Keratinocyte (primary cell): Measurements from ENCODE around the gene KMT5C. TPM values are rescaled to one million over a fixed set of nuclear protein-coding genes. Genes with fewer than 3 reads are reported as not detected.

Source experiments
- DNase-seq: peaks from one replicate; pipeline ENCODE4 v3.0.0-alpha.2; 2011; ENCODE audit warnings: low read depth, missing footprints, low spot score
- FAIRE-seq: peaks from 2 replicates; lab custom pipeline; 2011; peaks lifted over from hg19 to GRCh38; lab: Jason Lieb, UNC
- H2AFZ ChIP-seq: 2 replicates; pipeline ENCODE4 v1.6.0; 2012; ENCODE audit warnings: low read length, control low read depth, inconsistent platforms; ENCODE audit not compliant: control insufficient read depth
- H3K27ac ChIP-seq: 2 replicates; pipeline ENCODE4 v1.5.1; 2011; ENCODE audit warnings: low read length; ENCODE audit not compliant: control insufficient read depth, insufficient read depth
- H3K27me3 ChIP-seq: 3 replicates; pipeline ENCODE4 v1.6.0; 2011; ENCODE audit warnings: low read length; ENCODE audit not compliant: control insufficient read depth, insufficient read depth; ENCODE audit errors: extremely low read depth
- H3K36me3 ChIP-seq, 2 experiments: 2 replicates in 1 of 2; 3 replicates in 1 of 2; pipeline ENCODE4 v1.5.1; 2011; ENCODE audit warnings: low read length in 2 of 2, mild to moderate bottlenecking in 1 of 2; ENCODE audit not compliant: control insufficient read depth in 2 of 2, insufficient read depth in 2 of 2; ENCODE audit errors: extremely low read depth in 1 of 2
- H3K4me1 ChIP-seq: 3 replicates; pipeline ENCODE4 v1.5.1; 2011; ENCODE audit warnings: low read length; ENCODE audit not compliant: control insufficient read depth, insufficient read depth; ENCODE audit errors: extremely low read depth
- H3K4me2 ChIP-seq: 3 replicates; pipeline ENCODE4 v1.6.0; 2011; ENCODE audit warnings: low read depth, low read length; ENCODE audit not compliant: control insufficient read depth, insufficient read depth; ENCODE audit errors: extremely low read depth
- H3K4me3 ChIP-seq, 3 experiments: fragments of 200-600 bp in 1 of 3; sonication (generic) in 1 of 3; 2 replicates in 2 of 3; 3 replicates in 1 of 3; pipeline ENCODE4 v1.5.1; 2011 to 2016; ENCODE audit warnings: low read length in 3 of 3, mild to moderate bottlenecking in 3 of 3, control low read depth in 2 of 3, inconsistent platforms in 1 of 3, low read depth in 1 of 3, mixed read lengths in 1 of 3, mixed run types in 1 of 3, moderate library complexity in 1 of 3; ENCODE audit not compliant: control insufficient read depth in 2 of 3, insufficient read depth in 2 of 3; ENCODE audit errors: extremely low read depth in 1 of 3
- H3K79me2 ChIP-seq: 2 replicates; pipeline ENCODE4 v1.6.0; 2012; ENCODE audit warnings: low read length; ENCODE audit not compliant: control insufficient read depth, insufficient read depth
- H3K9ac ChIP-seq: 3 replicates; pipeline ENCODE4 v1.6.0; 2011; ENCODE audit warnings: low read length; ENCODE audit not compliant: control insufficient read depth, insufficient read depth; ENCODE audit errors: extremely low read depth
- H3K9me1 ChIP-seq: 3 replicates; pipeline ENCODE4 v1.6.0; 2011; ENCODE audit warnings: low read length; ENCODE audit not compliant: control insufficient read depth, insufficient read depth; ENCODE audit errors: extremely low read depth
- H3K9me3 ChIP-seq: 2 replicates; pipeline ENCODE4 v1.5.1; 2012; ENCODE audit warnings: low read depth, low read length; ENCODE audit not compliant: control insufficient read depth
- H4K20me1 ChIP-seq: 3 replicates; pipeline ENCODE4 v1.6.0; 2011; ENCODE audit warnings: low read length; ENCODE audit not compliant: control insufficient read depth, insufficient read depth; ENCODE audit errors: extremely low read depth
- EZH2 ChIP-seq: IDR thresholded peaks from one replicate; pipeline ENCODE4 v1.6.1; 2012; ENCODE audit warnings: inconsistent platforms, mild to moderate bottlenecking, low read length, moderate library complexity
- dilution Hi-C: fragments of 300-500 bp; cut with MboI; formaldehyde crosslinking; loops from one replicate; pipeline ENCODE4 v1.7.0; 2020; ENCODE audit warnings: low sequenced_read_pairs; ENCODE audit not compliant: extremely low pct_ligation_motif_present
- polyA plus RNA-seq, 5 experiments: library from polyadenylated mRNA; depleted of rRNA in 3 of 5; stranded (reverse) in 3 of 5; stranded (forward) in 1 of 5; unstranded in 1 of 5; fragments of >200 nt; gene quantifications; 1 replicate in 1 of 5; 2 replicates in 3 of 5; 3 replicates in 1 of 5; pipeline versions ENCODE4 v1.2.1 to v1.2.3, GENCODE V29; 2011 to 2012; ENCODE audit warnings: missing spikeins in 2 of 5, low read depth in 1 of 5, low replicate concordance in 1 of 5
- TF ChIP-seq, protein P1 (sequence below), 3 experiments: IDR thresholded peaks in 1 of 3; conservative IDR thresholded peaks in 1 of 3; optimal IDR thresholded peaks in 1 of 3; 2 replicates in 2 of 3; 3 replicates in 1 of 3; pipeline versions ENCODE3 to v1.5.1; 2011; ENCODE audit warnings: low read length in 3 of 3, mild to moderate bottlenecking in 3 of 3, moderate library complexity in 2 of 3, control low read depth in 1 of 3, inconsistent platforms in 1 of 3; ENCODE audit not compliant: insufficient read depth in 2 of 3; ENCODE audit errors: extremely low read depth in 1 of 3

The KMT5C gene
- polyA plus RNA-seq, 1 donor (not counting 4 experiments of a cell fraction or from before 2014, with no cell fraction given): 4.3 TPM

DNA sequence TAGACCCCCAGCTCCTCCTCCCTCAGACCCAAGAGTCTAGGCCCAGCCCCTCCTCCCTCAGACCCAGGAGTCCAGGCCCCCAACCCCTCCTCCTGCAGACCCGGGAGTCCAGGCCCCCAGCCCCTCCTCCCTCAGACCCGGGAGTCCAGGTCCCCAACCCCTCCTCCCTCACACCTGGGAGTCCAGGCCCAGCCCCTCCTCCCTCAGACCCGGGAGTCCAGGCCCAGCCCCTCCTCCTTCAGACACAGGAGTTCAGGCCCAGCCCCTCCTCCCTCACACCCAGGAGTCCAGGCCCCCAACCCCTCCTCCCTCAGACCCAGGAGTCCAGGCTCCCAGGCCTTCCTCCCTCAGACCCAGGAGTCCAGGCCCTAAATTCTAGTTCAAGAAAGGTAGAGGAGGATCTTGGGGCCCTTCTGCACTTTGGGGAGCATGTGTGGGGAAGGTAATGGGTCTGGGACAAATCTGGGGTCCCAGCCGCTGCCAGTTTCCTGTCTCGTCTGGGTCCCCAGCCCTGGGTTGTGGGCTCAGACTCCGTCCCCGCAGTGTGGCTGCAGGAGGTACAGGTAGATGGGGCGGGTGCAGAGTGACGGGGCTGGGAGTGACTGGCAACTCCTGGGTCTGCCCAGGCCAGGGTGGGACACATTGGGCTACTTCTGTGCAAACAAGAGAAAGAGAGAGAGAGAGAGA is 33.8 kb downstream of the KMT5C start:
- DNase-seq (no peak), FAIRE-seq (no peak)
- Histone ChIP-seq H2AFZ (no peak overlapping the region), H4K20me1 (no peaks in the 10 kb centered on the region), H3K9ac (no peak overlapping the region), H3K9me1 (no peaks in the 10 kb centered on the region), H3K4me1 (peaks cover 15% of the 10 kb centered on the region), H3K79me2 (no peaks in the 10 kb centered on the region), H3K9me3 (no peaks in the 10 kb centered on the region), H3K36me3 (no peaks in the 10 kb centered on the region), H3K27ac (no peak overlapping the region), H3K4me3 (no peak overlapping the region), H3K4me2 (no peak overlapping the region), H3K27me3 (peaks cover 15% of the 10 kb centered on the region)
- TF ChIP-seq, protein P1, sequence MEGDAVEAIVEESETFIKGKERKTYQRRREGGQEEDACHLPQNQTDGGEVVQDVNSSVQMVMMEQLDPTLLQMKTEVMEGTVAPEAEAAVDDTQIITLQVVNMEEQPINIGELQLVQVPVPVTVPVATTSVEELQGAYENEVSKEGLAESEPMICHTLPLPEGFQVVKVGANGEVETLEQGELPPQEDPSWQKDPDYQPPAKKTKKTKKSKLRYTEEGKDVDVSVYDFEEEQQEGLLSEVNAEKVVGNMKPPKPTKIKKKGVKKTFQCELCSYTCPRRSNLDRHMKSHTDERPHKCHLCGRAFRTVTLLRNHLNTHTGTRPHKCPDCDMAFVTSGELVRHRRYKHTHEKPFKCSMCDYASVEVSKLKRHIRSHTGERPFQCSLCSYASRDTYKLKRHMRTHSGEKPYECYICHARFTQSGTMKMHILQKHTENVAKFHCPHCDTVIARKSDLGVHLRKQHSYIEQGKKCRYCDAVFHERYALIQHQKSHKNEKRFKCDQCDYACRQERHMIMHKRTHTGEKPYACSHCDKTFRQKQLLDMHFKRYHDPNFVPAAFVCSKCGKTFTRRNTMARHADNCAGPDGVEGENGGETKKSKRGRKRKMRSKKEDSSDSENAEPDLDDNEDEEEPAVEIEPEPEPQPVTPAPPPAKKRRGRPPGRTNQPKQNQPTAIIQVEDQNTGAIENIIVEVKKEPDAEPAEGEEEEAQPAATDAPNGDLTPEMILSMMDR (optimal IDR thresholded peaks at IDR 0.05 in 1 of 3, IDR thresholded peaks at IDR 0.05 in 1 of 3, conservative IDR thresholded peaks at IDR 0.05 in 1 of 3; ENCODE audit: extremely low read depth in 1 of 3, insufficient read depth in 2 of 3, low read length in 3 of 3): no peak
- TF ChIP-seq EZH2: no peak
- dilution Hi-C loops: no loop called here

DNA sequence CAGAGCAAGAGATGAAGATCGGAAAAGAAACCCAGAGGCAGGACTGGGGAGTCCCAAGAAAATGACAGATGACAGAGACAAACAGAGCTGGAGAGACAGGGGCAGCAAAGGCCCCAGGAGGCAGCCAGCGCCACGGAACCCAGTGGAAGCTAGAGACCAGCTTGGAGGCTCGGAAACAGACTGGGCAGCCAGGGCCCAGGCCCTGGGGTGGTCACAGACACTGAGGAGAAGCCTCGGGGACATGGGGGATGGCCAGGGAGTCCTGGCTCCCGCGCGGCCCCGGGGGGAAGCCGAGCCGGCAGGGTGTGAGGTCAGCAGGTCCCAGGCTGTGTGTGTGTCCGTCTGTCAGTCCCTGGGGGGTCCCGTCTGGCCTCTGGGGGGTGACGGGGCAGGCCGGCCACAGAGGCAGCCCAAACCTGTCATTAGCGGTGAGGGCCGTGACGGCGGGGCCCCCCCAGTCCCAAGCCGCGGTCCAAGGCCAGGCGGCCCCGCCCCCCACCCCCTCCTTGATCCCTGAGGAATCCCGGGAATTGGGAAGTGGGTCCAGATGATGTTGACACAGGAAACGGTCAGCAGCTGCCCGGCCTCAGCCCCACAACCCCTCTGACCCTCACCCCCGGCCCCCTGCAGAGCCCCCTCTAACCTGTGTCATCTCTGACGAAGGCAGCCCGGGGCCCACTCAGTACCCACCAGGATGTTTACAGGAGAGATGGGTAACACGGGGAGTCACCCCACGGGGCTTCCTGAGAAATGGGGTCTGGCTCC is 34.5 kb downstream of the KMT5C start:
- no peak for DNase-seq
- H3K4me1 ChIP-seq: peaks cover 10% of the 10 kb centered on the region
- no peaks in the 10 kb centered on the region for H4K20me1 ChIP-seq
- H2AFZ ChIP-seq: no peak overlapping the region
- no peaks in the 10 kb centered on the region for H3K9me3 ChIP-seq
- dilution Hi-C loops: no loop called here
- FAIRE-seq: no peak
- no peaks in the 10 kb centered on the region for H3K79me2 ChIP-seq
- no peak overlapping the region for H3K4me3 ChIP-seq
- no peaks in the 10 kb centered on the region for H3K36me3 ChIP-seq
- TF ChIP-seq EZH2: no peak
- TF ChIP-seq, protein P1 (optimal IDR thresholded peaks at IDR 0.05 in 1 of 3, IDR thresholded peaks at IDR 0.05 in 1 of 3, conservative IDR thresholded peaks at IDR 0.05 in 1 of 3; ENCODE audit: extremely low read depth in 1 of 3, insufficient read depth in 2 of 3, low read length in 3 of 3): no peak
- H3K9ac ChIP-seq: no peak overlapping the region
- H3K9me1 ChIP-seq: no peaks in the 10 kb centered on the region
- H3K27ac ChIP-seq: no peak overlapping the region
- H3K27me3 ChIP-seq: peaks cover 15% of the 10 kb centered on the region
- no peak overlapping the region for H3K4me2 ChIP-seq
